Endothelial cell of umbilical vein (primary cell): ENCODE data around the gene KCNN3.

Experiments used
- EZH2 ChIP-seq: IDR thresholded peaks from 2 replicates; pipeline ENCODE4 v1.6.1; 2012; ENCODE audit warnings: borderline replicate concordance, low read depth, mild to moderate bottlenecking, moderate library complexity, low read length, inconsistent platforms; ENCODE audit not compliant: severe bottlenecking
- FOS ChIP-seq: IDR thresholded peaks from 2 replicates; pipeline ENCODE4 v1.6.1; 2011; ENCODE audit warnings: mild to moderate bottlenecking, low read length, moderate library complexity, borderline replicate concordance; ENCODE audit not compliant: insufficient read depth
- GATA2 ChIP-seq: IDR thresholded peaks from 2 replicates; pipeline ENCODE4 v1.7.0; 2011; ENCODE audit warnings: low read depth, mild to moderate bottlenecking, moderate library complexity, mixed read lengths, low read length; ENCODE audit not compliant: insufficient read length, insufficient read depth
- MYC ChIP-seq: IDR thresholded peaks from one replicate; pipeline ENCODE4 v1.6.1; 2011; ENCODE audit warnings: mild to moderate bottlenecking, low read depth, low read length
- POLR2A ChIP-seq: IDR thresholded peaks from 2 replicates; pipeline ENCODE4 v1.6.1; 2012; ENCODE audit warnings: low read depth, mild to moderate bottlenecking, control low read depth, low read length
- POLR2AphosphoS5 ChIP-seq: IDR thresholded peaks from 2 replicates; pipeline ENCODE4 v1.6.1; 2012; ENCODE audit warnings: low read depth, mild to moderate bottlenecking, control low read depth, low read length, moderate library complexity; ENCODE audit not compliant: insufficient read depth
- TF ChIP-seq, protein P1 (sequence below), 2 donors: IDR thresholded peaks; 1 replicate in 1 of 2; 2 replicates in 1 of 2; pipeline ENCODE4 v1.5.1; 2011; ENCODE audit warnings: low read length in 2 of 2, mild to moderate bottlenecking in 2 of 2, moderate library complexity in 2 of 2, control low read depth in 1 of 2, inconsistent platforms in 1 of 2, low read depth in 1 of 2; ENCODE audit not compliant: insufficient read depth in 1 of 2; ENCODE audit errors: extremely low read depth in 1 of 2
- TF ChIP-seq, protein P2 (sequence below): IDR thresholded peaks from 2 replicates; pipeline ENCODE4 v1.6.1; 2011; ENCODE audit not compliant: insufficient read depth, insufficient read length

DNA sequence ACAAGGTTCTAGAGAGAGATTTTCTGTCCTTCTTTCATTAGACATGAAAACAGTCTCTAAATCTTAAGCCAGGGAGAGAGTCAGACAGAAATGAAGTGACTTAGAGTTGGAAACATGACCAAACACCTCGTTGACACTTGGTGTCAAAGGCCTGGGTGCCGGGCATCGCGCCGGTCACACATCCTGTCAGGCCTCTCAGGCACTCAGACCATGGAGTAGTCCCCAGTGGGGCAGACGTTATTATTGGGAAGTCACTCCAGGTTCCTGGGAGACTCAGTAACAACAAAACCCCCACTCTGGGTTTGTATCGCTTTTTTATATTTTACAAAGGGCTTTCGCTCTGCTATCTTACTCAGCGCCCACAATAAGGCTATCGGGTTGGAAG lies 25.8 kb downstream of the KCNN3 start:
- TF ChIP-seq, protein P1, sequence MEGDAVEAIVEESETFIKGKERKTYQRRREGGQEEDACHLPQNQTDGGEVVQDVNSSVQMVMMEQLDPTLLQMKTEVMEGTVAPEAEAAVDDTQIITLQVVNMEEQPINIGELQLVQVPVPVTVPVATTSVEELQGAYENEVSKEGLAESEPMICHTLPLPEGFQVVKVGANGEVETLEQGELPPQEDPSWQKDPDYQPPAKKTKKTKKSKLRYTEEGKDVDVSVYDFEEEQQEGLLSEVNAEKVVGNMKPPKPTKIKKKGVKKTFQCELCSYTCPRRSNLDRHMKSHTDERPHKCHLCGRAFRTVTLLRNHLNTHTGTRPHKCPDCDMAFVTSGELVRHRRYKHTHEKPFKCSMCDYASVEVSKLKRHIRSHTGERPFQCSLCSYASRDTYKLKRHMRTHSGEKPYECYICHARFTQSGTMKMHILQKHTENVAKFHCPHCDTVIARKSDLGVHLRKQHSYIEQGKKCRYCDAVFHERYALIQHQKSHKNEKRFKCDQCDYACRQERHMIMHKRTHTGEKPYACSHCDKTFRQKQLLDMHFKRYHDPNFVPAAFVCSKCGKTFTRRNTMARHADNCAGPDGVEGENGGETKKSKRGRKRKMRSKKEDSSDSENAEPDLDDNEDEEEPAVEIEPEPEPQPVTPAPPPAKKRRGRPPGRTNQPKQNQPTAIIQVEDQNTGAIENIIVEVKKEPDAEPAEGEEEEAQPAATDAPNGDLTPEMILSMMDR (IDR thresholded peaks at IDR 0.05; ENCODE audit: extremely low read depth in 1 of 2, insufficient read depth in 1 of 2, low read depth in 1 of 2, low read length in 2 of 2) = no peak
- TF ChIP-seq POLR2AphosphoS5 = no peak
- no peak for TF ChIP-seq EZH2
- TF ChIP-seq POLR2A = no peak
- TF ChIP-seq GATA2 = no peak
- no peak for TF ChIP-seq MYC
- no peak for TF ChIP-seq FOS
- TF ChIP-seq, protein P2, sequence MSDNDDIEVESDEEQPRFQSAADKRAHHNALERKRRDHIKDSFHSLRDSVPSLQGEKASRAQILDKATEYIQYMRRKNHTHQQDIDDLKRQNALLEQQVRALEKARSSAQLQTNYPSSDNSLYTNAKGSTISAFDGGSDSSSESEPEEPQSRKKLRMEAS = no peak
